Mesodermal cell (in vitro differentiated cells): ENCODE results near the gene RXRG.

Source experiments
- H3K27ac ChIP-seq: 2 replicates; pipeline ENCODE4 v1.7.0; 2013; ENCODE audit warnings: mild to moderate bottlenecking, low read depth, low read length, moderate library complexity; ENCODE audit not compliant: severe bottlenecking
- H3K36me3 ChIP-seq: 2 replicates; pipeline ENCODE4 v1.7.1; 2013; ENCODE audit warnings: mild to moderate bottlenecking, low read length, moderate library complexity; ENCODE audit not compliant: control insufficient read depth, insufficient read depth
- H3K4me1 ChIP-seq: one replicate; pipeline ENCODE4 v1.7.1; 2013; ENCODE audit warnings: mild to moderate bottlenecking, low read length; ENCODE audit not compliant: insufficient read depth, control insufficient read depth, poor library complexity, severe bottlenecking
- H3K4me3 ChIP-seq: 2 replicates; pipeline ENCODE4 v1.7.0; 2013; ENCODE audit warnings: low read length, control low read depth, mild to moderate bottlenecking; ENCODE audit not compliant: insufficient read depth, poor library complexity, severe bottlenecking; ENCODE audit errors: extremely low read depth
- H3K9me3 ChIP-seq: 2 replicates; pipeline ENCODE4 v1.7.1; 2013; ENCODE audit warnings: mild to moderate bottlenecking, low read length, moderate library complexity; ENCODE audit not compliant: control insufficient read depth
- WGBS, 2 experiments: methylation state at CpG; one replicate each; pipeline ENCODE4 v1.1.5; 2013; ENCODE audit warnings: missing lambda C conversion rate in 2 of 2; ENCODE audit not compliant: insufficient coverage in 2 of 2; 5-methylcytosine and 5-hydroxymethylcytosine counted together

Gene RXRG

GRCh38 chr1:165389609-165390008 lies 55.3 kb downstream of the RXRG start:
- WGBS, 2 experiments, result 78 to 100% methylated on average over 1 of the region's 2 CpGs
- Histone ChIP-seq H3K27ac (no peak overlapping the region), H3K9me3 (no peaks in the 10 kb centered on the region), H3K4me1 (no peaks in the 10 kb centered on the region), H3K4me3 (no peak overlapping the region), H3K36me3 (no peaks in the 10 kb centered on the region)

- H3K4me1 ChIP-seq, result no peaks in the 10 kb centered on the region
- no peaks in the 10 kb centered on the region for H3K9me3 ChIP-seq
- 100% methylated on average over 1 of the region's 2 CpGs; no CpG with 5 or more reads in 1 of the 2 experiments for WGBS, 2 experiments
- no peak overlapping the region for H3K4me3 ChIP-seq
- no peak overlapping the region for H3K27ac ChIP-seq
- H3K36me3 ChIP-seq, result no peaks in the 10 kb centered on the region
Observed at GRCh38 chr1:165387961-165388360, 57.0 kb downstream of the RXRG start.

GRCh38 chr1:165387505-165387904 lies 57.4 kb downstream of the RXRG start:
- no peak overlapping the region for H3K27ac ChIP-seq

GRCh38 chr1:165383599-165384405 lies 61.1 kb downstream of the RXRG start:
- Histone ChIP-seq H3K4me3 (no peak overlapping the region), H3K36me3 (no peaks in the 10 kb centered on the region), H3K4me1 (no peaks in the 10 kb centered on the region), H3K9me3 (no peaks in the 10 kb centered on the region), H3K27ac (no peak overlapping the region)
- WGBS, 2 experiments, result 80 to 92% methylated on average over 4 of the region's 5 CpGs

More at GRCh38 chr1:165387505-165387904, 57.4 kb downstream of the RXRG start:
- Histone ChIP-seq H3K4me1 (no peaks in the 10 kb centered on the region), H3K9me3 (no peaks in the 10 kb centered on the region), H3K4me3 (no peak overlapping the region), H3K36me3 (no peaks in the 10 kb centered on the region)
- 100% methylated on average over 1 of the region's 2 CpGs; no CpG with 5 or more reads in 1 of the 2 experiments for WGBS, 2 experiments

GRCh38 chr1:165383067-165383466 lies 61.9 kb downstream of the RXRG start:
- Histone ChIP-seq H3K27ac (no peak overlapping the region), H3K9me3 (no peaks in the 10 kb centered on the region), H3K4me3 (no peak overlapping the region), H3K36me3 (no peaks in the 10 kb centered on the region), H3K4me1 (no peaks in the 10 kb centered on the region)
- 77 to 85% methylated on average over 5 to 6 of the region's 6 CpGs for WGBS, 2 experiments

- no peak overlapping the region for H3K4me3 ChIP-seq
- peaks cover 3% of the 10 kb centered on the region for H3K4me1 ChIP-seq
- no peaks in the 10 kb centered on the region for H3K9me3 ChIP-seq
- no peaks in the 10 kb centered on the region for H3K36me3 ChIP-seq
- 95% methylated on average over 4 of the region's 6 CpGs for WGBS, 2 experiments
- H3K27ac ChIP-seq, result no peak overlapping the region
Observed at GRCh38 chr1:165381745-165382505, 63.0 kb downstream of the RXRG start.

GRCh38 chr1:165376811-165377311 lies 68.1 kb downstream of the RXRG start:
- Histone ChIP-seq H3K27ac (no peak overlapping the region), H3K4me3 (peak overlapping the region; percentile 29), H3K9me3 (no peaks in the 10 kb centered on the region), H3K36me3 (no peaks in the 10 kb centered on the region), H3K4me1 (peaks cover 9% of the 10 kb centered on the region)
- 15 to 19% methylated on average over 10 to 12 of the region's 12 CpGs for WGBS, 2 experiments

- 2 to 5% methylated on average over 30 to 36 of the region's 46 CpGs for WGBS, 2 experiments
- Histone ChIP-seq H3K36me3 (no peaks in the 10 kb centered on the region), H3K4me3 (peak overlapping the region; percentile 29), H3K9me3 (no peaks in the 10 kb centered on the region), H3K4me1 (peaks cover 9% of the 10 kb centered on the region), H3K27ac (no peak overlapping the region)
Observed at GRCh38 chr1:165376041-165376810, 68.7 kb downstream of the RXRG start.

- Histone ChIP-seq H3K4me3 (peak overlapping the region; percentile 29), H3K36me3 (no peaks in the 10 kb centered on the region), H3K27ac (no peak overlapping the region), H3K4me1 (peaks cover 9% of the 10 kb centered on the region), H3K9me3 (no peaks in the 10 kb centered on the region)
- WGBS, 2 experiments, result 40 to 50% methylated on average over 1 to 3 of the region's 7 CpGs
Observed at GRCh38 chr1:165375623-165376022, 69.3 kb downstream of the RXRG start.

- 80 to 91% methylated on average over 2 of the region's 5 CpGs for WGBS, 2 experiments
- no peaks in the 10 kb centered on the region for H3K9me3 ChIP-seq
- peaks cover 5% of the 10 kb centered on the region for H3K4me1 ChIP-seq
- no peak overlapping the region for H3K4me3 ChIP-seq
- no peak overlapping the region for H3K27ac ChIP-seq
- H3K36me3 ChIP-seq, result no peaks in the 10 kb centered on the region
Observed at GRCh38 chr1:165371588-165372225, 73.2 kb downstream of the RXRG start.
